HFFc6 (cell line): ENCODE data around the gene MTCH1. TPM values are rescaled to one million over a fixed set of nuclear protein-coding genes. Genes with fewer than 3 reads are reported as not detected.
A peak's percentile ranks its signal among the peaks of the same experiment; 100 is the strongest.

Experiments used
- DNase-seq: peaks from one replicate; pipeline ENCODE4 v3.0.0-alpha.2; 2018
- H3K27ac Mint-ChIP-seq: 2 replicates; pipeline ENCODE4 v1.8.0; 2020; ENCODE audit warnings: mild to moderate bottlenecking, mixed read lengths
- H3K27me3 Mint-ChIP-seq: 2 replicates; pipeline ENCODE4 v1.8.0; 2021; ENCODE audit warnings: mild to moderate bottlenecking, moderate library complexity, mixed read lengths; ENCODE audit not compliant: insufficient read depth
- H3K36me3 Mint-ChIP-seq: 2 replicates; pipeline ENCODE4 v1.8.0; 2021; ENCODE audit warnings: low read depth, mixed read lengths
- H3K4me1 Mint-ChIP-seq: 2 replicates; pipeline ENCODE4 v1.8.0; 2020; ENCODE audit warnings: low read depth, mixed read lengths
- H3K4me3 Mint-ChIP-seq: 2 replicates; pipeline ENCODE4 v1.8.0; 2020; ENCODE audit warnings: mild to moderate bottlenecking, moderate library complexity, mixed read lengths
- H3K9me3 Mint-ChIP-seq: 2 replicates; pipeline ENCODE4 v1.8.0; 2020; ENCODE audit warnings: mild to moderate bottlenecking, mixed read lengths
- CTCF ChIP-seq: fragments of 200-600 bp; sonication (generic); IDR thresholded peaks from 2 replicates; pipeline ENCODE4 v1.5.0; 2021; ENCODE audit warnings: antibody characterized with exemption, mild to moderate bottlenecking
- total RNA-seq, 6 experiments: library from RNA; stranded (reverse); fragmentation: NEBNext Ultra II Directional; extraction: Animal tissue kit (Norgen Biotek cat#: 25700); gene quantifications; 2 replicates in 1 of 6; 3 replicates in 5 of 6; pipeline ENCODE4 v1.2.3, GENCODE V29; 2021

Gene MTCH1
- total RNA-seq, 6 experiments from 2014 or later = 263 to 301 (median 281) TPM

GRCh38 chr6:37020381-37020780 is 34.4 kb upstream of the MTCH1 start:
- Mint-ChIP-seq H3K36me3 (no peaks in the 10 kb centered on the region), H3K4me1 (peaks cover 33% of the 10 kb centered on the region), H3K9me3 (no peaks in the 10 kb centered on the region), H3K27ac (no peak overlapping the region), H3K27me3 (peaks cover 9% of the 10 kb centered on the region), H3K4me3 (no peak overlapping the region)
- DNase-seq = no peak
- no peak for TF ChIP-seq CTCF

GRCh38 chr6:37019065-37019450 is 33.1 kb upstream of the MTCH1 start:
- no peak overlapping the region for H3K27ac Mint-ChIP-seq

GRCh38 chr6:37018198-37019064 is 32.4 kb upstream of the MTCH1 start:
- H3K4me3 Mint-ChIP-seq = peak overlapping the region; percentile 23
- peak overlapping the region; percentile 14; the same call in 1 of the 2 replicates for H3K27ac Mint-ChIP-seq

More at GRCh38 chr6:37019065-37019450, 33.1 kb upstream of the MTCH1 start:
- H3K4me1 Mint-ChIP-seq = peaks cover 24% of the 10 kb centered on the region
- H3K27me3 Mint-ChIP-seq = peaks cover 9% of the 10 kb centered on the region
- no peak overlapping the region for H3K4me3 Mint-ChIP-seq
- H3K36me3 Mint-ChIP-seq = no peaks in the 10 kb centered on the region
- H3K9me3 Mint-ChIP-seq = no peaks in the 10 kb centered on the region
- no peak for TF ChIP-seq CTCF
- DNase-seq = no peak

GRCh38 chr6:37017606-37018197 is 31.7 kb upstream of the MTCH1 start:
- peaks cover 5% of the 10 kb centered on the region; the same call in 1 of the 2 replicates for H3K27me3 Mint-ChIP-seq
- no peaks in the 10 kb centered on the region for H3K36me3 Mint-ChIP-seq
- no peak for TF ChIP-seq CTCF
- peak overlapping the region; percentile 23 for H3K4me3 Mint-ChIP-seq
- H3K27ac Mint-ChIP-seq = peak overlapping the region; percentile 14; the same call in 1 of the 2 replicates
- peaks cover 24% of the 10 kb centered on the region for H3K4me1 Mint-ChIP-seq
- no peak for DNase-seq
- H3K9me3 Mint-ChIP-seq = no peaks in the 10 kb centered on the region

More at GRCh38 chr6:37018198-37019064, 32.4 kb upstream of the MTCH1 start:
- Mint-ChIP-seq H3K4me1 (peaks cover 24% of the 10 kb centered on the region), H3K9me3 (no peaks in the 10 kb centered on the region), H3K27me3 (peaks cover 9% of the 10 kb centered on the region), H3K36me3 (no peaks in the 10 kb centered on the region)
- peak; percentile 92 for TF ChIP-seq CTCF
- DNase-seq = peak; percentile 87

DNA sequence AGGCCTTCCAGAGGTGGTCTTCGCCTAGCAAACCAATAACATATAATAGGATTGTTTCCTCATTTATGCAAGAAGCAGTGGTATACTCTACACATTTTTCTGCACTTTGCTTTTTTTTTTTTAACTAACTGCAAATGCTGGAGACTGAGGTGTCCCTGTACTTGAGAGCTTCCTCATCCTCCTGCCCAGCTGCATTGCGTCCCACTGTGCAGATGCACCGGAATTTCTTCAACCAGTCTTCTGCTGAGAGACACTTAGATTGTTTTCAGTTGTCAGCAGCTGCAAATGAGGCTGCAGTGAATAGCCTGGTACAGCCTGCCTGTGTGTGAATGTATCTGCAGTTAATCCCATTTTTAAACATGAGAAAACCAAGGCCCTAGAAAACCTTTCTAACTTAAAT is 31.0 kb upstream of the MTCH1 start:
- Mint-ChIP-seq H3K4me1 (peaks cover 24% of the 10 kb centered on the region), H3K27me3 (peaks cover 5% of the 10 kb centered on the region; the same call in 1 of the 2 replicates), H3K4me3 (no peak overlapping the region), H3K9me3 (no peaks in the 10 kb centered on the region), H3K36me3 (no peaks in the 10 kb centered on the region), H3K27ac (no peak overlapping the region)
- no peak for DNase-seq
- TF ChIP-seq CTCF = no peak
